SK-N-SH treated with all-trans-retinoic acid at 6 μM for 48 hours (cell line): ENCODE data around the gene ZNF330.

Experiments used
- ARNTL ChIP-seq: fragments of 450-650 bp; formaldehyde crosslinking; IDR thresholded peaks from 2 replicates; pipeline ENCODE4 v1.5.0; 2020; ENCODE audit warnings: low read depth, mild to moderate bottlenecking, moderate library complexity, borderline replicate concordance
- CSDC2 ChIP-seq: fragments of 250-450 bp; sonication (Bioruptor Pico); IDR thresholded peaks from 2 replicates; pipeline ENCODE4 v1.5.0; 2020; ENCODE audit warnings: mild to moderate bottlenecking, moderate library complexity
- PATZ1 ChIP-seq: fragments of 250-450 bp; sonication (Bioruptor Pico); IDR thresholded peaks from 2 replicates; pipeline ENCODE4 v1.8.0; 2020; ENCODE audit warnings: mild to moderate bottlenecking, moderate library complexity, borderline replicate concordance
- PPARA ChIP-seq: fragments of 250-450 bp; sonication (Bioruptor Pico); IDR thresholded peaks from 2 replicates; pipeline ENCODE4 v1.5.0; 2020; ENCODE audit warnings: mild to moderate bottlenecking, borderline replicate concordance
- RARB ChIP-seq: fragments of 250-450 bp; sonication (Bioruptor Pico); IDR thresholded peaks from 2 replicates; pipeline ENCODE4 v1.8.0; 2021; ENCODE audit warnings: mild to moderate bottlenecking, moderate library complexity
- SNAI2 ChIP-seq: fragments of 250-450 bp; sonication (Bioruptor Pico); IDR thresholded peaks from 2 replicates; pipeline ENCODE4 v1.5.0; 2020; ENCODE audit warnings: mild to moderate bottlenecking, moderate library complexity
- TCF4 ChIP-seq: fragments of 250-450 bp; sonication (Bioruptor Pico); IDR thresholded peaks from 2 replicates; pipeline ENCODE4 v1.8.0; 2021; ENCODE audit warnings: mild to moderate bottlenecking, moderate library complexity, borderline replicate concordance
- ZC3H10 ChIP-seq: fragments of 250-450 bp; sonication (Bioruptor Pico); IDR thresholded peaks from 2 replicates; pipeline ENCODE4 v1.5.1; 2021; ENCODE audit warnings: mild to moderate bottlenecking, moderate library complexity
- ZFP3 ChIP-seq: fragments of 250-450 bp; sonication (Bioruptor Pico); IDR thresholded peaks from 2 replicates; pipeline ENCODE4 v1.5.0; 2020; ENCODE audit warnings: mild to moderate bottlenecking, moderate library complexity
- ZFP30 ChIP-seq: fragments of 450-650 bp; formaldehyde crosslinking; IDR thresholded peaks from 2 replicates; pipeline ENCODE4 v1.5.0; 2022; ENCODE audit warnings: mild to moderate bottlenecking, moderate library complexity
- ZNF70 ChIP-seq: fragments of 450-650 bp; formaldehyde crosslinking; IDR thresholded peaks from 2 replicates; pipeline ENCODE4 v1.5.0; 2020; ENCODE audit warnings: mild to moderate bottlenecking, moderate library complexity
- TF ChIP-seq, protein P1 (sequence below): fragments of 250-450 bp; sonication (Bioruptor Pico); IDR thresholded peaks from 2 replicates; pipeline ENCODE4 v1.5.1; 2020; ENCODE audit warnings: low read depth, mild to moderate bottlenecking, moderate library complexity

DNA sequence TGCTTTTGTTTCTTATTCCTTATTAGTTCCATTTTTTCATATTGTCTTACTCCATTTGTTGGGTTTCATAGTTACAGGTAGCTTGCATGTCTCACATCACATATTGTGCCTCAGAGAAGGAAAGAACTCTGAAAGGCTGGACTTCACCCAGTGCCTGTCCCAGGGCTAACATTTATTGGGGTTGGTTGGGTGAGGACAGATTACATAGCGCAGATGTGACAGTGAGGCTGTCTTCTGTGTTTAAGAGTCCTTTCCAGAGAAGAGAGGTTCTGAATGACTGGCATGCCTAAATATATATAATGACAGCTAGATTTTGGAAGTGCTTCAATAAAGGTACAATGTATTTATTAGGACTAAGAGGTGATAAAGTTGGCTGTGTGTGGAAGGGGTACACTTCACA is 2.7 kb downstream of the ZNF330 start:
- TF ChIP-seq, protein P1, sequence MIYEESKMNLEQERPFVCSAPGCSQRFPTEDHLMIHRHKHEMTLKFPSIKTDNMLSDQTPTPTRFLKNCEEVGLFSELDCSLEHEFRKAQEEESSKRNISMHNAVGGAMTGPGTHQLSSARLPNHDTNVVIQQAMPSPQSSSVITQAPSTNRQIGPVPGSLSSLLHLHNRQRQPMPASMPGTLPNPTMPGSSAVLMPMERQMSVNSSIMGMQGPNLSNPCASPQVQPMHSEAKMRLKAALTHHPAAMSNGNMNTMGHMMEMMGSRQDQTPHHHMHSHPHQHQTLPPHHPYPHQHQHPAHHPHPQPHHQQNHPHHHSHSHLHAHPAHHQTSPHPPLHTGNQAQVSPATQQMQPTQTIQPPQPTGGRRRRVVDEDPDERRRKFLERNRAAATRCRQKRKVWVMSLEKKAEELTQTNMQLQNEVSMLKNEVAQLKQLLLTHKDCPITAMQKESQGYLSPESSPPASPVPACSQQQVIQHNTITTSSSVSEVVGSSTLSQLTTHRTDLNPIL (CRISPR knock-in tag): no peak
- TF ChIP-seq ZFP30 (CRISPR knock-in tag) (no peak), ARNTL (no peak), PPARA (CRISPR knock-in tag) (no peak), PATZ1 (CRISPR knock-in tag) (no peak), SNAI2 (CRISPR knock-in tag) (no peak), ZNF70 (CRISPR knock-in tag) (no peak), RARB (CRISPR knock-in tag) (no peak), ZC3H10 (no peak), ZFP3 (no peak), TCF4 (CRISPR knock-in tag) (no peak), CSDC2 (no peak)
